Body of pancreas (tissue), 4 donors: Measurements from ENCODE around the gene PDIA5.

Source experiments
- CTCF ChIP-seq, 7 experiments: fragments of 450-650 bp in 4 of 7; fragments of 200-600 bp in 3 of 7; sonication (generic) in 3 of 7; IDR thresholded peaks; one replicate each; pipeline ENCODE4 v1.5.1; 2016 to 2019; ENCODE audit warnings: antibody characterized with exemption in 7 of 7
- POLR2A ChIP-seq, 3 donors: fragments of 450-650 bp; IDR thresholded peaks; one replicate each; pipeline ENCODE4 v1.6.1; 2016; ENCODE audit warnings: antibody characterized with exemption in 3 of 3, mild to moderate bottlenecking in 2 of 3

GRCh38 chr3:123111640-123112039, 44.8 kb downstream of the PDIA5 start:
- TF ChIP-seq CTCF (IDR thresholded peaks at IDR 0.05) (no peak), POLR2A (IDR thresholded peaks at IDR 0.05) (no peak)
